IPS-20b (cell line): ENCODE measurements around the gene TMEM205.
"Not testable (repeated sequence)": the region's sequence is repeated elsewhere in the genome, so short reads cannot be mapped to it uniquely, and the experiment has no call there.

ENCODE experiments used
- H3K27ac ChIP-seq: one replicate; pipeline ENCODE4 v1.5.1; 2013; ENCODE audit warnings: low read length
- H3K27me3 ChIP-seq: 2 replicates; pipeline ENCODE4 v1.6.1; 2013; ENCODE audit warnings: mild to moderate bottlenecking, low read length, inconsistent platforms; ENCODE audit not compliant: insufficient read depth
- H3K36me3 ChIP-seq: 2 replicates; pipeline ENCODE4 v1.6.1; 2013; ENCODE audit warnings: low read depth, mild to moderate bottlenecking, inconsistent platforms, low read length, moderate library complexity; ENCODE audit not compliant: insufficient read depth
- H3K4me1 ChIP-seq: 2 replicates; pipeline ENCODE4 v1.6.1; 2013; ENCODE audit warnings: mild to moderate bottlenecking, control low read depth, inconsistent platforms, low read length, moderate library complexity; ENCODE audit not compliant: insufficient read depth
- H3K4me3 ChIP-seq: 2 replicates; pipeline ENCODE4 v1.5.1; 2013; ENCODE audit warnings: mild to moderate bottlenecking, low read length, inconsistent platforms
- H3K9ac ChIP-seq: 2 replicates; pipeline ENCODE4 v1.6.1; 2013; ENCODE audit warnings: low read depth, mild to moderate bottlenecking, inconsistent platforms, low read length, moderate library complexity
- H3K9me3 ChIP-seq: 2 replicates; pipeline ENCODE4 v1.6.1; 2013; ENCODE audit warnings: mild to moderate bottlenecking, low read depth, low read length, inconsistent platforms; ENCODE audit not compliant: insufficient read depth

Gene TMEM205

GRCh38 chr19:11379269-11379845, 33.3 kb upstream of the TMEM205 start:
- not testable (repeated sequence) for H3K27ac ChIP-seq, H3K4me1 ChIP-seq, H3K36me3 ChIP-seq, H3K9me3 ChIP-seq, H3K4me3 ChIP-seq, H3K9ac ChIP-seq
- H3K27me3 ChIP-seq, result peaks cover 14% of the 10 kb centered on the region; the same call in 1 of the 2 replicates

- H3K4me3 ChIP-seq, result no peak overlapping the region
- H3K36me3 ChIP-seq, result no peaks in the 10 kb centered on the region
- H3K27me3 ChIP-seq, result peaks cover 12% of the 10 kb centered on the region; the same call in 1 of the 2 replicates
- no peaks in the 10 kb centered on the region for H3K9me3 ChIP-seq
- H3K4me1 ChIP-seq, result peaks cover 7% of the 10 kb centered on the region; the same call in 1 of the 2 replicates
- H3K27ac ChIP-seq, result no peak overlapping the region
- no peak overlapping the region for H3K9ac ChIP-seq
These were observed 32.5 kb upstream of the TMEM205 start for GRCh38 chr19:11378319-11379189.

GRCh38 chr19:11377756-11378155, 31.7 kb upstream of the TMEM205 start:
- Histone ChIP-seq H3K27ac (no peak overlapping the region), H3K9me3 (no peaks in the 10 kb centered on the region), H3K4me1 (peaks cover 7% of the 10 kb centered on the region; the same call in 1 of the 2 replicates), H3K9ac (no peak overlapping the region), H3K4me3 (no peak overlapping the region), H3K27me3 (peaks cover 4% of the 10 kb centered on the region; the same call in 1 of the 2 replicates), H3K36me3 (no peaks in the 10 kb centered on the region)

DNA sequence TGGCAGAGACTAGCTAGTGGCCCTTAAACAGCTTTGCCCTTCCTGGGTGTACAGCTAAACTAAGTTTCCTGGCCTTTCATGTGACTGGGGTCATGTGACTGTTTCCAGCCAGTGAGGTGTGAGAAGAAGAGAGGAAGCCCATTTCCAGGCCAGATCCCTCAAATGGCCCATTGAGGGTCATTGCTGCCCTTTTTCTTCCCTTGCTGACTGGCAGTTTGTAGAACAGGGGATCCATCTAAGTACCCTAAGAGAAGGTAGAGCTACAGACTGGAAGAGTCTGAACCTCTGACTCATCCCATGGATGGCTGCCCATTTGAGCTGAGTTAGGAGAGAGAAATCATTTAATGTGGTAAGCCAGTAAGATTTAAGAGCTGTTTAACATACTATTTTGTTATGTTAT, 31.2 kb upstream of the TMEM205 start:
- Histone ChIP-seq H3K4me3 (no peak overlapping the region), H3K27me3 (no peaks in the 10 kb centered on the region; the same call in 1 of the 2 replicates), H3K4me1 (peaks cover 7% of the 10 kb centered on the region; the same call in 1 of the 2 replicates), H3K27ac (no peak overlapping the region), H3K36me3 (no peaks in the 10 kb centered on the region), H3K9me3 (no peaks in the 10 kb centered on the region), H3K9ac (no peak overlapping the region)

- no peaks in the 10 kb centered on the region for H3K27me3 ChIP-seq
- no peaks in the 10 kb centered on the region for H3K36me3 ChIP-seq
- H3K9ac ChIP-seq, result peak overlapping the region; percentile 68; the same call in 1 of the 2 replicates
- peak overlapping the region; percentile 77 for H3K27ac ChIP-seq
- H3K4me1 ChIP-seq, result peaks cover 7% of the 10 kb centered on the region; the same call in 1 of the 2 replicates
- peak overlapping the region; percentile 79 for H3K4me3 ChIP-seq
- no peaks in the 10 kb centered on the region for H3K9me3 ChIP-seq
These were observed 29.3 kb upstream of the TMEM205 start for GRCh38 chr19:11375143-11375948.

GRCh38 chr19:11374433-11375142, 28.5 kb upstream of the TMEM205 start, which contains the start of gene SWSAP1:
Gene SWSAP1 (plus strand): TSS chr19:11374666. CDS start chr19:11374681, 15 bp downstream.
- H3K4me3 ChIP-seq, result peak within 1 kb of the TSS; percentile 79
- peak within 1 kb of the TSS; percentile 91 for H3K9ac ChIP-seq
- no peaks in the 10 kb centered on the region for H3K36me3 ChIP-seq
- no peaks in the 10 kb centered on the region for H3K27me3 ChIP-seq
- no peaks in the 10 kb centered on the region for H3K9me3 ChIP-seq
- H3K27ac ChIP-seq, result peak within 1 kb of the TSS; percentile 80
- peaks cover 4% of the 10 kb centered on the region; the same call in 1 of the 2 replicates for H3K4me1 ChIP-seq

GRCh38 chr19:11373885-11374432, 27.9 kb upstream of the TMEM205 start:
- H3K9ac ChIP-seq, result no peak overlapping the region; the same call in 1 of the 2 replicates
- H3K4me3 ChIP-seq, result peak overlapping the region; percentile 79
- H3K27ac ChIP-seq, result no peak overlapping the region

GRCh38 chr19:11373166-11373884, 27.3 kb upstream of the TMEM205 start:
- no peak overlapping the region for H3K9ac ChIP-seq
- peak overlapping the region; percentile 79; the same call in 1 of the 2 replicates for H3K4me3 ChIP-seq
- H3K27ac ChIP-seq, result no peak overlapping the region
- no peaks in the 10 kb centered on the region for H3K27me3 ChIP-seq
- no peaks in the 10 kb centered on the region for H3K9me3 ChIP-seq
- peaks cover 4% of the 10 kb centered on the region; the same call in 1 of the 2 replicates for H3K4me1 ChIP-seq
- no peaks in the 10 kb centered on the region for H3K36me3 ChIP-seq

More at GRCh38 chr19:11373885-11374432, 27.9 kb upstream of the TMEM205 start:
- Histone ChIP-seq H3K36me3 (no peaks in the 10 kb centered on the region), H3K9me3 (no peaks in the 10 kb centered on the region), H3K27me3 (no peaks in the 10 kb centered on the region), H3K4me1 (peaks cover 4% of the 10 kb centered on the region; the same call in 1 of the 2 replicates)

DNA sequence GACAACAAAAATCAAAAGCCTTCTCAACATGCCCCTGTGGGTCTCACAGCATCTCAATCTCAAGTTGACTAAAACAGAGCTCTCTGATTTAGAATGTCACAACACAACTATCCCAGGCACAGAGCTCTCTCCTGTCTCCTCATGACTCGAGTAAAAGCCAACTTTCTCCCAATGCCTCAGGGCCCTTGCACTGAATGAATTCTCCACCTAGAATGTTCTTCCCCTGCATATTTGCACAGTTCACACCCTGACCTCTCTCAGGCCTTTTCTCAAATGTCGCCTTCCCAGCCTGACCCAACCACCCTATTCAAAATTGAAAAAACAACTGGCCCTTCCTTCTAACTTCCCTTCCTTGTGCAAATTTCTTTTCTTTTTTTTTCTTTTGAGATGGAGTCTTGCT, 24.7 kb upstream of the TMEM205 start:
- Histone ChIP-seq H3K9me3 (no peaks in the 10 kb centered on the region), H3K4me3 (no peak overlapping the region), H3K9ac (no peak overlapping the region), H3K27me3 (no peaks in the 10 kb centered on the region), H3K4me1 (peaks cover 3% of the 10 kb centered on the region; the same call in 1 of the 2 replicates), H3K36me3 (no peaks in the 10 kb centered on the region), H3K27ac (no peak overlapping the region)

- Histone ChIP-seq H3K36me3 (no peaks in the 10 kb centered on the region), H3K27ac (no peak overlapping the region), H3K9ac (no peak overlapping the region), H3K9me3 (no peaks in the 10 kb centered on the region), H3K27me3 (no peaks in the 10 kb centered on the region), H3K4me1 (no peaks in the 10 kb centered on the region), H3K4me3 (no peak overlapping the region)
These were observed 21.5 kb upstream of the TMEM205 start for GRCh38 chr19:11367528-11367927.
